Measurements from ENCODE around the gene NDUFAF8.

- TF ChIP-seq, protein P1, sequence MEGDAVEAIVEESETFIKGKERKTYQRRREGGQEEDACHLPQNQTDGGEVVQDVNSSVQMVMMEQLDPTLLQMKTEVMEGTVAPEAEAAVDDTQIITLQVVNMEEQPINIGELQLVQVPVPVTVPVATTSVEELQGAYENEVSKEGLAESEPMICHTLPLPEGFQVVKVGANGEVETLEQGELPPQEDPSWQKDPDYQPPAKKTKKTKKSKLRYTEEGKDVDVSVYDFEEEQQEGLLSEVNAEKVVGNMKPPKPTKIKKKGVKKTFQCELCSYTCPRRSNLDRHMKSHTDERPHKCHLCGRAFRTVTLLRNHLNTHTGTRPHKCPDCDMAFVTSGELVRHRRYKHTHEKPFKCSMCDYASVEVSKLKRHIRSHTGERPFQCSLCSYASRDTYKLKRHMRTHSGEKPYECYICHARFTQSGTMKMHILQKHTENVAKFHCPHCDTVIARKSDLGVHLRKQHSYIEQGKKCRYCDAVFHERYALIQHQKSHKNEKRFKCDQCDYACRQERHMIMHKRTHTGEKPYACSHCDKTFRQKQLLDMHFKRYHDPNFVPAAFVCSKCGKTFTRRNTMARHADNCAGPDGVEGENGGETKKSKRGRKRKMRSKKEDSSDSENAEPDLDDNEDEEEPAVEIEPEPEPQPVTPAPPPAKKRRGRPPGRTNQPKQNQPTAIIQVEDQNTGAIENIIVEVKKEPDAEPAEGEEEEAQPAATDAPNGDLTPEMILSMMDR (IDR thresholded peaks at IDR 0.05) = no peak
- no peak for TF ChIP-seq POLR2A (IDR thresholded peaks at IDR 0.05)
Observed at GRCh38 chr17:81258292-81258691, 19.2 kb downstream of the NDUFAF8 start.

Measured in body of pancreas (tissue), 4 donors.